ENCODE results near the gene TBC1D3I. TPM values are rescaled to one million over a fixed set of nuclear protein-coding genes. Genes with fewer than 3 reads are reported as not detected.
"Not testable (repeated sequence)": the region's sequence is repeated elsewhere in the genome, so short reads cannot be mapped to it uniquely, and the experiment has no call there.

The TBC1D3I gene
- under 1 TPM in 1 of 4 donors, not detected in 3; 0.19 TPM for total RNA-seq

DNA sequence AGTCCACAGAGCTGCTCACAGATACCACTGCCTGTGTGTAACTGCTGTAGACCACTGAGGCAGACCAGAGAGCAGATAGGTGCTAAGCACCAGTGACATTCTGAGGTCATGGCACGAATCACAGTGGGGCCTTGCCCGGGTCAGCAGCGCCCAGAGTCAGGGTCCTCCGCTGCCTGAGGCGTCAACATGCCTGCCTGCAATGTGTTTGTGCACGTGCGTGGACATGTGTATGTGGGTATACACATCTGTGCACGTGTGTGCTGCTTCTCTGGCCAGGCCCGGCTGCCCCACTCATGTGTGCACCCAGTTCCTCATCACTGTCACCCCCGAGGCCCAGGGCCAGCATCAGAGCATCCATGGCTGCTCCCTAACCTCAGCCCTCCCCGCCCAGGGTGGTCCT, at the start of gene TBC1D3I:
TBC1D3I (minus strand) TSS at position 101 of the 400 bp plus-strand sequence. CDS start 1,585 bp downstream, outside the sequence.
- H3K4me3 ChIP-seq; H3K27ac ChIP-seq (replicated peaks in 1 of 4); intact Hi-C loops (cut with DNase I); H3K27me3 ChIP-seq; H3K9me3 ChIP-seq; H3K36me3 ChIP-seq; H3K4me1 ChIP-seq; DNase-seq (ENCODE audit: extremely low spot score): not testable (repeated sequence)
- WGBS: no CpG with 5 or more reads among the region's 11 CpGs

DNA sequence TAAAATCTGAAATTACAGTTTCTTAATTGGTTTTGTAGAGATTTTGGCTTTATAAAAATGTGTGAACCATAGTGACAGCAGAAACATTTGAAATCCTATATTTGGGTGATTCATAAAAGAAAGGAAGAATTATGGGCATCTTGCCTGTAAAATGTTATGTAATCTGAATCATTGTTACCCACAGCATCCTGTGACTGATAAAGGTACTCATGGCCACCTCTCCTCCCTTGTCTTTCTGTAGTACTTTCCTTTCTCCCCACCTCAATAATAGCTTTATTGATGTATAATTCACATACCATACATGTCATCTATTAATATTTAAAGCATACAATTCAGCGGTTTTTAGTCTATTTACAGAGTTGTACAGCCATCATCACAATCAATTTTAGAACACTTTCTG, 30.8 kb upstream of the TBC1D3I start:
- WGBS: no CpG with 5 or more reads among the region's 1 CpG
- H3K9me3 ChIP-seq; intact Hi-C loops (cut with DNase I); DNase-seq (ENCODE audit: extremely low spot score); H3K4me1 ChIP-seq; H3K27me3 ChIP-seq; H3K27ac ChIP-seq (replicated peaks in 1 of 4); H3K36me3 ChIP-seq; H3K4me3 ChIP-seq: not testable (repeated sequence)

DNA sequence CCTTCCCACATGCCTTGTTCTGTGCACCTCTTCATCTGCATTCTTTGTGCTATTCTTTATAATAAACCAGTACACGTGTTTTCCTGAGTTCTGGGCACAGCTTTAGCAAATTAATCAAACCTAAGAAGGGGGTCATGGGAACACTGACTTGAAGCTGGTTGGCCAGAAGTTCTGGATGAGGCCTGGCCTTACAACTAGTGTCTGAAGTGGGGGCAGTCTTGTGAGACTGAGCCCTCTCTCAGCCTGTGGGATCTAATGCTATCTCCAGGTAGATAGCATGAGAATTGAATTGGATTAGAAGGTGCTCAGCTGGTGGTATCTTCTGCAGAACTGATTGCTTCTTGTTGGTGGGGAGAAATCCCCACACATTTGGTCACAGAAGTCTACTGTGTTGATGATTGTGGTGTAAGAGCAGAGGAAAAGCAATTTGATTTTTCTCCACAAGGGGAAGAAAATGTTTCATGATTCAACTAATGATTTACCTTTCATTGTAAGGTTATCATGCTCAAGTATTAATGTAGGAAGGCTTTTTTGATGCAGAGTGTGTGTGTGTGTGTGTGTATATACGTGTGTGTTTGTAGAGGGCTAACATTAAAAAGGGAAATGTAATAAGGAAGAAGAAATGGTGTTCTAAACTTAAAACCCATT, 25.7 kb upstream of the TBC1D3I start:
- H3K27ac ChIP-seq (replicated peaks in 1 of 4); H3K4me1 ChIP-seq; H3K9me3 ChIP-seq; intact Hi-C loops (cut with DNase I); DNase-seq (ENCODE audit: extremely low spot score); H3K4me3 ChIP-seq; H3K36me3 ChIP-seq; H3K27me3 ChIP-seq: not testable (repeated sequence)
- 60% methylated on average over 1 of the region's 2 CpGs for WGBS

DNA sequence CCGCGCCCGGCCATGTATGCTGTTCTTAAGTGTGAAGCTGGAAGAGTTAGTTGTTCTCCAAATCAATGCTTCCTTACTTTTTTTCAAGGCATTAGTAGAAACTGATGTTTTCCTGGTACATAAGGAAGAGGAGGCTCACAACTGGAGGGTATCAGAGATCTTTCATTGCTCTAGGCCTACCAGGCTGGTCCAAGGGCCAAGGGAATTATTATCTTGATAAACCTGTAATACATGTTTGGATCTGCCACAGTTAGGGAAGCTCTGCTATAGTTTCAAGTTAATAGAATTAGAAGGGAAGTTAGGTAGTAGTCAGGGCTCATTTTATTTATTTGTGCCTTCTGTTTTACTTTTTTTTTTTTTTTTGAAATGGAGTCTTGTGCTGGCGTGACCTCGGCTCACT, 19.8 kb upstream of the TBC1D3I start:
- H3K9me3 ChIP-seq; DNase-seq (ENCODE audit: extremely low spot score); intact Hi-C loops (cut with DNase I); H3K27ac ChIP-seq (replicated peaks in 1 of 4); H3K36me3 ChIP-seq; H3K27me3 ChIP-seq; H3K4me1 ChIP-seq; H3K4me3 ChIP-seq: not testable (repeated sequence)
- WGBS: no CpG with 5 or more reads among the region's 5 CpGs

GRCh38 chr17:36283256-36283655, 18.9 kb upstream of the TBC1D3I start:
- H3K4me1 ChIP-seq; DNase-seq (ENCODE audit: extremely low spot score); intact Hi-C loops (cut with DNase I); H3K27me3 ChIP-seq; H3K36me3 ChIP-seq; H3K4me3 ChIP-seq; H3K27ac ChIP-seq (replicated peaks in 1 of 4); H3K9me3 ChIP-seq: not testable (repeated sequence)
- WGBS: no CpG with 5 or more reads among the region's 1 CpG

- H3K27ac ChIP-seq (replicated peaks in 1 of 4); H3K9me3 ChIP-seq; H3K4me3 ChIP-seq; H3K4me1 ChIP-seq; intact Hi-C loops (cut with DNase I); DNase-seq (ENCODE audit: extremely low spot score); H3K27me3 ChIP-seq; H3K36me3 ChIP-seq: not testable (repeated sequence)
- 84% methylated on average over 3 of the region's 4 CpGs for WGBS
These were observed 22.3 kb downstream of the TBC1D3I start for GRCh38 chr17:36242046-36242445.

GRCh38 chr17:36229644-36230043, 34.7 kb downstream of the TBC1D3I start:
- H3K36me3 ChIP-seq; H3K27ac ChIP-seq (replicated peaks in 1 of 4); H3K9me3 ChIP-seq; DNase-seq (ENCODE audit: extremely low spot score); intact Hi-C loops (cut with DNase I); H3K4me1 ChIP-seq; H3K27me3 ChIP-seq; H3K4me3 ChIP-seq: not testable (repeated sequence)
- WGBS: 62% methylated on average over 5 of the region's 5 CpGs

DNA sequence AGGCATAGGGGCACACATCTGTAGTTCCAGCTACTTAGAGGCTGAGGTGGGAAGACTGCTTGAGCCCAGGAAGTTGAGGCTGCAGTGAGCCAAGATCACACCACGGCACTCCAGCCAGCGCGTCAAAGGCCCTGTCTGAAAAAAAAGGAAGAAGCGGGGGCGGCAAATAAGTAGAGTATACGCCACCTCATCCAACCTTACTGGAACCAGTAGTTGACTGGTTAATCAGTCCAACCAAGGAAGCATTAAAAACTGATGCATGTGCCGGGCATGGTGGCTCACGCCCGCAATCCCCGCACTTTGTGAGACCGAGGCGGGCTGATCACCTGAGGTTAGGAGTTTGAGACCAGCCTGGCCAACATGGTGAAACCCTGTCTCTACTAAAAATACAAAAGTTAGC, 41.4 kb downstream of the TBC1D3I start:
- H3K36me3 ChIP-seq; H3K4me1 ChIP-seq; H3K27me3 ChIP-seq; H3K27ac ChIP-seq (replicated peaks in 1 of 4); intact Hi-C loops (cut with DNase I); DNase-seq (ENCODE audit: extremely low spot score); H3K4me3 ChIP-seq: not testable (repeated sequence)
- 87% methylated on average over 12 of the region's 12 CpGs for WGBS
- peaks cover 0 to 13% (median 0%) of the 10 kb centered on the region in 4 donors for H3K9me3 ChIP-seq

- H3K27me3 ChIP-seq; H3K27ac ChIP-seq (replicated peaks in 1 of 4); intact Hi-C loops (cut with DNase I); H3K4me3 ChIP-seq; H3K4me1 ChIP-seq; H3K36me3 ChIP-seq: not testable (repeated sequence)
- DNase-seq (ENCODE audit: extremely low spot score): peak; percentile 21
- whole genome bisulfite sequencing: 88% methylated on average over 4 of the region's 4 CpGs
- H3K9me3 ChIP-seq: peaks cover 0 to 13% (median 0%) of the 10 kb centered on the region in 4 donors
These were observed 42.7 kb downstream of the TBC1D3I start for GRCh38 chr17:36221581-36222100.

GRCh38 chr17:36220737-36221580, 43.4 kb downstream of the TBC1D3I start:
- H3K4me3 ChIP-seq; H3K4me1 ChIP-seq; H3K27me3 ChIP-seq; intact Hi-C loops (cut with DNase I); H3K27ac ChIP-seq (replicated peaks in 1 of 4); H3K36me3 ChIP-seq: not testable (repeated sequence)
- peaks cover 0 to 13% (median 0%) of the 10 kb centered on the region in 4 donors for H3K9me3 ChIP-seq
- WGBS: 66% methylated on average over 3 of the region's 3 CpGs
- peak; percentile 45 for DNase-seq (ENCODE audit: extremely low spot score)

DNA sequence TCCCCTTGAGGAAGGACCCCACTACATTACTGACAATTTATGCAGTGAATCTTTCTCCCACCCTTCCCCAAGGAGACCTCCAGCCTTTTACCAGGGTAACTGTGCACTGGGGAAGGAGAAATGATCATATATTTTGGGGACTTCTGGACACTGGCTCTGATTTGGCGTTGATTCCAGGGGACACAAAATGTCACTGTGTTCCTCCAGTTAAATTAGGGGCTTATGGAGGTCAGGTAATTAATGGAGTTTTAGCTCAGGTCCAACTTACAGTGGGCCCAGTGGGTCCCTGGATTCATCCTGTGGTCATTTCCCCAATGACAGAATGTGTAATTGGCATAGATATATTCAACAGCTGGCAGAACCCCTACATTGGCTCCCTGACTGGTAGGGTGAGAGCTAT, 44.8 kb downstream of the TBC1D3I start:
- H3K27me3 ChIP-seq; H3K4me1 ChIP-seq; H3K36me3 ChIP-seq; H3K27ac ChIP-seq (replicated peaks in 1 of 4); intact Hi-C loops (cut with DNase I); H3K4me3 ChIP-seq: not testable (repeated sequence)
- peak; percentile 2 for DNase-seq (ENCODE audit: extremely low spot score)
- WGBS: 89% methylated on average over 1 of the region's 1 CpG
- H3K9me3 ChIP-seq: peaks cover 0 to 13% (median 0%) of the 10 kb centered on the region in 4 donors

- H3K4me1 ChIP-seq; H3K36me3 ChIP-seq; H3K27me3 ChIP-seq; H3K27ac ChIP-seq (replicated peaks in 1 of 4); H3K4me3 ChIP-seq; intact Hi-C loops (cut with DNase I): not testable (repeated sequence)
- peaks cover 0 to 13% (median 0%) of the 10 kb centered on the region in 4 donors for H3K9me3 ChIP-seq
- 71% methylated on average over 7 of the region's 7 CpGs for WGBS
- DNase-seq (ENCODE audit: extremely low spot score): peak; percentile 78
These were observed 48.7 kb downstream of the TBC1D3I start for GRCh38 chr17:36215406-36216308.

Data from esophagus muscularis mucosa (tissue), 4 donors.